ENCODE results near the gene L3MBTL4.
"Not testable (repeated sequence)": the region's sequence is repeated elsewhere in the genome, so short reads cannot be mapped to it uniquely, and the experiment has no call there.

L3MBTL4 gene

DNA sequence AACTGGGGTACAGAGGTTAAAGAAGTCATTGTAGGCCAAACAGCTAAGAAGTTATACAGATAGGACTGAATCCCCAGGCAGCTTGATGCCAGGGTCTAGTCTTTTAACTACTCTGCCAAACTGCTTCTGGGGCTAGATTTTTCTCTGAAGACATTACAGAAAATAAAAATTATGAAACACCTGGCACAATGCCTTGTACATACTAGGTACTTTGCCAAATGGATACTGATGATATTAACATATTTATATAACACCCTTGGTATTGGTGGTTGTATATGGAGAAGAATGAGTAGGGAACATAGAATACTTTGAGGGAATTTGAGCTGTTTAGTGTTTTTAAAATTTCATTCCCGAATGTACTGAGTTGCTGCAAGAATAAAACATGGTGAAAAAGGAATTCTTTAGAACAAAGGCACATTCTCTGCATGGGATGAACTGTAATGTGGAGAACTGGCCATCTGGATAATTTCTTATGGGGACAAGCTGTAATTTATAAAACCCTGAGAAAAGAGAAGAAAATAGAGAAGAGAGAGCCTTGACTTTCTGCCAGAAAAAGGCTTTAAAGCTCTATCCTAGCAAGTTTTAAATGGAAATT, 308.5 kb downstream of the L3MBTL4 start:
- no peak for DNase-seq (ENCODE audit: low read depth)

DNA sequence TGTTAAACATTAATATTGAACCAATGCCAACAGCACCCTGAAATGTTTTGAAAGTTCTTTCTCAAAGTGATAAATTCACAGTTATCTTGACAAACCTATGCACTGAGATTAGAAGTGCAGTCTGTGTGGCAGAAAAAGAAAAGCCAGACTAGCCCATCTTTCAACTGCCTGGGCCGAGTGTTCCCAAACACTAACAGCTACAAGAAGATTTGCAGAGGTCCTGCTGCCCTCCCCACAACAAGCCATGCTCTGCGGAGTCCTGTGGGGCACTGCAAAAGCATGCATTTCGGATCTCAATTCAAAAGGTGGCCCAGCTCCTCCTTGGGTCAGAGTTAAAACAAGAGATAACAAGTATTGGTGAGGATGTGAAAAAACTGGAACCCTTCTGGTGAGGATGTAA, 311.0 kb downstream of the L3MBTL4 start:
- no peak for DNase-seq (ENCODE audit: low read depth)

DNA sequence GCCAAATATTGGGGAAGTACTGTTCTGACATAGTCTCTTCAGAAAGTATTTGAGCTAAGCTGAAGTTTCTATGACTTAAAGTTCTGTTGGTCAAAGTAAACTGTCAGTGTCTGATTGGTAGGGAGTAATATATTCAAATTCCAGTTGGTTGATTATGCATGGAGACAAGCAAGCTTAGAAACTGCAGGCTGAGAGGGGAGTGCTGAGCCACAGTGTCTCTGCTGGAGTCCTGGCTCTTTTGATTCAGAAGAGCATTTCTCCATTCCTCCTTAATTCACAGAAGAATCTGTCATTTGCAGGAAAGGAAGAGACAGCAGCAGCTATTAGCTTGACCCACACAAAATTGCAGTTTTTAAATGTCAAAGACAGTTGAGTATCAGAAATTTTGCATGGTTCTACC, 318.0 kb downstream of the L3MBTL4 start:
- no peak for DNase-seq (ENCODE audit: low read depth)

DNA sequence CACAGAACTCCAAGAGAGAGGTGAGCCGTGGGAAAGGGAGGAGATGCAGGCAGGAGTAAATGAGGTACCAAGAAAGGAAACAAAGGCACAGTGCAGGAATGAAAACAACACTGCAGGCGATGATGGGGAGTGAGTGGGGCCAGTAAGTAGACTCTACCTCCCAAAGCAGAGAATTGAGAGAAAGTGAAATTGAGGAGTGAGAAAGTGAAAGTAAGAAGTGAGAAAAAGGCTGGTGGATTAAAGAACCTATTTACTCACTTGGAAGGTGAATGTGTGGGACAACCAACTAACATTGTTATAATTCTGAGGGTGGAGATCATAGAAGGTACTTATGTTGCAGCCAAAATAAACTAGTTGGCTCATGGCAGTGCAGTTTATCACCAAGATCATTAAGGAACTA, 326.3 kb downstream of the L3MBTL4 start:
- no peak for DNase-seq (ENCODE audit: low read depth)

DNA sequence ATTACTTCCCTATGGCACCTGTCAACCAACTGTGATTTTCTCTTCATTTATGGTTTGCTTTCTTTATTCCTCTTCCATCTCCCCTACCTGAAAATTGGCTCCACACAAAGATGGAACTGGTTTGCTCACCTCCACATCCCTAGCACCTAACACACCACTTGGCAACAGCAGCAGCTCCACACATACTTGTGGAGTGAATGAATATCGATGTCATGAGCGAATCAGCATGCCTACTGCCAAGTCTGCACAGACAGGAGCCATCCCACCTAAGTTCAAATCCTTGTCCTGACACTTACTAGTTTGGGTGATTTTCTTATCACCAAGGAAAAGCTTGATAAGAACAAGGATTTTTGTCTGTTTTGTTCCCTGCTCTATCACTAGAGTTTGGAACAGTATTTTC, 328.0 kb downstream of the L3MBTL4 start:
- DNase-seq (ENCODE audit: low read depth): no peak

DNA sequence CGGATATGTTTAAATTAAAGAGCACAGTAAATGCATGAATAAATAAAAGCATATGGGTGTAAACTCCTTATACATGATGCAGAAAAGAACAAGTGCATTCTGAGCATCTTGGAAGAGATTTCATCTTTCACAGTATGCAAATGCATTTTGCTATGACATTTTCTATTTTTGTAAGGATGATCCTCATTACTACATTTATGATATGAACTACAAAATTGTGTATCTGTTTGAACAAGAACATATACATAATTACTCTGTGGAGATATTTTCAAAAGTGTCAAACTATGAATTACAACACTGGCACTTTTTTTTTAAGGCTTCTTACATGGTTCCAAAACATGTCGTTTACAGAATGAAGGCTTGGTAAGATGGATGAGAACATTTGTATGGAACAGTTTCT, 335.3 kb downstream of the L3MBTL4 start:
- no peak for DNase-seq (ENCODE audit: low read depth)

DNA sequence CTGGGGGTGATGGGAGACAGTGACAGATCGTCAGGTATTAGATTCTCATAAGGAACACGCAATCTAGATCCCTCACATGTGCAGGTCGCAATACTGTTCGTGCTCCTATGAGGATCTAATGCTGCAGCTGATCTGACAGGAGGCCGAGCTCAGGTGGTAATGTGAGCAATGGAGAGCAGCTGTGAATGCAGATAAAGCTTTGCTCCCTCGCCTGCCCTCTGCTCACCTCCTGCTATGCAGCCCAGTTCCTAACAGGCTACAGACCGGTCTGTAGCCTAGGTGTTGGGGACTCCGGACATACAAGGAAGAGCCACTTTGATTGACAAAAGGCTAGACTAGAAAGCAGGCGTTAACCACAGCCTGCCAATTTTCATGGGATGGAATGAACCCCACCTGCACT, 335.8 kb downstream of the L3MBTL4 start:
- no peak for DNase-seq (ENCODE audit: low read depth)

DNA sequence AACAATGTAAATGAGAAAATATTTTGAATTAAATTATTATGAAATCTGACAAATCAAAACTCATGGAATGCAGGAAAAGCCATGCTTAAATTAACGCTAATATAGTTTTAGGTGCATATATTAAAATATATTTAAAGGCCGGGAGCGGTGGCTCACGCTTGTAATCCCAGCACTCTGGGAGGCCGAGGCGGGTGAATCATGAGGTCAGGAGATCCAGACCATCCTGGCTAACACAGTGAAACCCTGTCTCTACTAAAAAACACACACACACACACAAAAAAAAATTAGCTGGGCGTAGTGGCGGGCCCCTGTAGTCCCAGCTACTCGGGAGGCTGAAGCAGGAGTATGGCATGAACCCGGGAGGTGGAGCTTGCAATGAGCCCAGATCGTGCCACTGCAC, 342.3 kb downstream of the L3MBTL4 start:
- not testable (repeated sequence) for DNase-seq (ENCODE audit: low read depth)

DNA sequence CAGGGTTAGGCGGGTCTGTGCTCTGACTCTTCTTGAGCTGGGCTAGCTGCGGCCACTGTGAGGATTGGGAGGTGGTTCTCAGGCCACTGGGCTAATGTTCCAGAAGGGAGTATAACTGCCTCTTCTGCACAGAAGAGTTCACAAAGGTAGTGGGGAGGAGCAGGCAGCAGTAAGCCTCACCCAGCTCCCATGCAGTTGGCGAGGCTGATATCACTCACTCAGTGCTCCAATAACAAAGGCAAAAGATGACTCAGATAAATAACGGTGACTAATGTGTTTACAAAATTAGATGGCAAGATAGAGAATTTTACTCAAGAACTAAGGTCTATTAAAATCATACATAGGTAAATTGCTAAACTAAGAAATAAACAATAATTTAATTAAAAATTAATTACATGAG, 345.2 kb downstream of the L3MBTL4 start:
- peak; percentile 7 for DNase-seq (ENCODE audit: low read depth)

DNA sequence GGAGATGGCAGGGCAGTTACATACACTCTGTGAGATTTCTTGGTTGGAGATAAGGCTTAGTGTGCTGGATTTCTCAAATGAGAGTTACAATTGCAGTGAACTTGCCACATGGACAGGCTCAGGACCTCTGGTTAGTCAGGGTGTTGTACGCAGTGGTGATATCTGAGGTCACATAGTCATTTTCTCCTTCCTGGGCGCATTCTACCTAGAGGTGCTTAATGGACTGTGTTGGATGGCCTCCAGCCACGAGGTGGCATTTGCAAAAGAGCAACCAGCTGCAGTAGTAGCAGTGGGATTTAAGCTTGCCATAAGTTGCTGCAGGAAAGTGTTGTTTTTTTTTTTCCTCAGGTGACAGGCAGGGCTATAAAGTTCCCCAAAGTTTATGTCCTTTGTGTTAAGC, 345.6 kb downstream of the L3MBTL4 start:
- DNase-seq (ENCODE audit: low read depth): no peak

DNA sequence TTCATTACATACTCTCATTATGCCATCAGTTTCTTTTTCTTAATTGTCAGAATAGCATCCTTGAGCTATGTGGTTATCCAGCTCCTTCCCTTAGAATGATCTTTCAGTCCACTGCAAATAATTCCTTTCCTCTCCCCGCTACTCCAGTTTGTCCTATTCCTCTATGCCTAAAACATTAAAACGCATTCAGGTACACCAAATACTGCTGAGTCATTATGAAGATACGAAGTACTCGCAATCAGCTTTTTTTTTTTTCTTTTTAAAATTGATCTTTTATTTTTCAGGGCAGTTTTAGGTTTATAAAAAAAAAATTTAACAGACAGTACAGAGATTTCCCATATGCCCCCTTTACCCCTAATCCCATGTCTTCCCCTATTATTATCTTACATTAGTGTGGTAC, 354.6 kb downstream of the L3MBTL4 start:
- no peak for DNase-seq (ENCODE audit: low read depth)

DNA sequence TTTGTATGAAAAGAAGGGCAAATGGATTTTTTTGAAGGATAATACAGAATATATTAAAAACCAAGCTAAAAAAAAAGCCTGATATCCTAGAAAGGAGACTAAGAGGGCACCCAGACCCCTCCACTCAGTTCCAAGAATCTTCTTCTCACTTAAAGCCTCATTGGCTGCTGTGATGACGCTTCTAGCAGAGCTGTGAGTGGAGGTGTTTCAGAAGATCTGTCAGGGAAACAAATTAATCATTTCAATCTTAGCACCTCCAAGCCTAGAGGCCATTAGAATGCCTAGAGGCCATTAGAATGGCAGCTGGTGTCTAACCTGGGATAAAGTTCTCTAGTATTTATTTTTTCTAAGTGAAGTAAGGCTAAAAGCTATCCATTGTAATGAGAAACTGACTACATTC, 355.2 kb downstream of the L3MBTL4 start:
- no peak for DNase-seq (ENCODE audit: low read depth)

DNA sequence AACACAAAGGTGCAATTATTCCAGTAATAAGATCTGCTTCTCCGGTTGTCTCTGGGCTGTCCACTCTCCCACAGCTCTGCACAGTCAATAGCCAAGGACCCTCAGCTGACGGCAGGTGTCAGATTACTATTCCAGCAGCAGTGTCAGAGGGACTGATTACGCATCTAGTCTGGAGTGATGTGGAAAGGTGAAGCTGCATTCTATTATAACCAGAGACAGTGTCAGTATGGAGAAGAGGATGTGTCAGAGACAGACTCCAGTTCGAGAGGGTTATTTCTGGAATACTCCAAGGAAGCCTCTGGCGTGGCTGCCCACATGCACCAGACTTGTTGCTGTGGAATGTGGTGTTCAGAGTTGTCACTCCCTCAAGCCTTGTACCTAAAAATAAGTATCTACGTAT, 355.8 kb downstream of the L3MBTL4 start:
- peak; percentile 39 for DNase-seq (ENCODE audit: low read depth)

DNA sequence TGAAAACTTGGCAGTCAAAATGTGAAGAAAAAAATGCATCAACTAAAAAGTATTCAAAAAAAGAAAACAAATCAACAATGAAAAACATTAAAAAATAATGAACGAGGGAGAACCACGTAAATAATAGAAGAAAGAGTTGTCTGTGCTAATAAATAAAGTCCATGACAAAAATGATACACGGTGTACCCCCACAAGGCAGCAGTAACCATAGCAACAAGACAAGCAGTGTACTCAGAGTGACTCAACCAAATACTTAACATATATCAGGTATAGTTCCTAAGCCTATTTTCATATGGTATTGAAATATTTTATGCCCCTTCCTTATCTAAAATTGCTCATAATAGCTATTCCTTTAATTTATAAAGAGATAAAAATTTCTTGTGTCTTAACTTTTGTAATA, 357.1 kb downstream of the L3MBTL4 start:
- peak; percentile 70 for DNase-seq (ENCODE audit: low read depth)

DNA sequence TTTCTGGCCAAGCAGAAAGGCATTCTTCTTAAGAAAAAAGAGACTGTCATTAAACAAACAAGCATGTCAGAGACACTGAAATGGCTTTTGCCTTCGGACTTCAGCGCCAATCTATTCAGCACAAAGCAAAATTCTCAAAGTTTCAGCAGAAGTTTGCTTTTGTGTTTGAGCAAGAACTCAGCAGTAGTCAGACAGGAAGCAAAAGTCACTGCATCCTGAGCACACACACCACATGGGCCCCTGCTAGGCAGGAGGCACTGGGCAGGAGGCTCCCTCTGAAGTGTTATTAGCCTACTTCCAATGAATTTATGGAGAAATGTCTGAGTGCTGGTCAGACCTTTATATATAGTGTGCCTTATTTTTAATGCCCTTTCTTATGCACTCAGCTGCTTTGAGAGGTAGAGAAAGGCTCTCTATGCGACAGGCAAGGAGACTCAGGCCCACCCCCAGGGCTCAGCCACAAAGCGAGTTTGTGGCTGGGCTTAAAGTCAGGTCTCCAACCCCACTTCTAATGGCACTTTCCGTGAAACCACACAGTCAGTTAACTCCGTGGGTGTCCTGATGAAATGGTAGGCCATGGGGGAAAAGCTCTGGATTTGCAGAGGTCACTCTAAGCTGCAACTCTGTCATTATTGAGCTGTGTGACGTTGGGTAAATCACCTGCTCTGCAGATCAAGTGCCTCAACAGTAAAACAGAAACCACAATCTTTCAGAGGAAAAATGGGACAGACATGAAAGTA, 358.4 kb downstream of the L3MBTL4 start:
- peak; percentile 45 for DNase-seq (ENCODE audit: low read depth)

DNA sequence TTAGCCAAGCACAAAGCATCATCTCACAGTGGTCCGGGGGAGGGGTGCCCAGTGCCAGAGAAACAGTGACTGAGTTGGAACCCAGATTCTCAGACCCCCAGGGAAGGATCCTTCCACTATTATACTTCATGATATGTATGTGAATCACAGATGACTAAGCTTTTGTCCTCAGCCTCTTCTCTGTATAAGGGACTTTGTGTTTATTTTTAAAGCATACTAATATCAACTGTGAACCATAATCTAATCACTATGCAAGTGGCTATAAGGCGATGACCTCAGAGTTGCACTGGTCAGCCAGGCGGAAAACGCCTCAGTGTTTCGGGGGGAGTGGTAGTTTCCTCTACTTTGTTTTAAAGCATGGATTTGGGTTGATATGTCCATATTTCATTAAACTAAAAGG, 359.0 kb downstream of the L3MBTL4 start:
- peak; percentile 42 for DNase-seq (ENCODE audit: low read depth)

DNA sequence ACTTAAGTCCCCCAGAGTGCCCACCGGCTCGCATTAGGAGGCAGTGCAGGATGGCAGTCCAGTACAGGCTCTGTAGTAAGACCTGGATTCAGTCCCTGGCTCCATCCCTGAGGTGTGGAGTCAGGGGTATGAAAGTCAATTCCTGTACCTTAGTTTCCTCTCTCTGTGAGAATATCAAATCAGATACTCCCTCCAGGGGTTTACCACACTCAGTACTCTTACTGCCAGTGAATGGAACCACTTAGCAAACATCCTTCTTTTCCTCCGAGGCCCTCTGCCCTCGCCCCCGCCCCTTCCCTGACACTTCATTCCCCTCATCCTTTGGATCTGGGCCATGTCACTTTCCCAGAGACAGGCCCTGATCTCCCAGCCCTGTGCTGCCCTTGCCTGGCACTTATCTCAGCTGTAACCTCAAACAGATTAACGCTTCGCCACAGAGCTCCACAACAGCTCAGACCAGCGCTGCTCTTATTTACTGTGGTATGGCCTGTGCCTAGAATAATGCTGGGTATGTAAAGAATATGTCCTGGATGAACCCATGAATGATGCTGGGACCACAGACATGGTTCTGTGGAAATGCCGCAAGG, 360.4 kb downstream of the L3MBTL4 start:
- peak; percentile 54 for DNase-seq (ENCODE audit: low read depth)

DNA sequence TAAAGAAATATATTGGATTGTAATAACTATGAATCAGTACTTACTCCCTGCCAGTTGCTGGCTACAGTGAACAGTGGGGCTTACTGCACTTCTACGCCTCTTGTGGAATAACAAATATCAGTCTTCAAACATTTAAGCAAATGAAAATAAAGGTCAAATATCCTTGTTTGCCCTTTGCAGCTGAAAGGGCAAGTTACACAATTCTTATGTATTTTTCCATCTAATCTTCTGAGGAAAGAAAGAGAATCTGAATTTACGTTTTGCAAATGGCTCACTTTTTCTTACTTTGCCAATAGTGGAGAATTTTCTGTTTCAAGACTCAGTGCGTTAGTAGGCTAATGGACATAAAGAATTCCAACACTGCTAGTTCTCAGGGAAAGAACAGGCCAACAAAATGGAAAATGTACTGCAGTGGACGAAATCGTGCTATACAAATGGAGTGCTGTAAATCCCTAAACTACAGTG, 362.2 kb downstream of the L3MBTL4 start:
- no peak for DNase-seq (ENCODE audit: low read depth)

DNA sequence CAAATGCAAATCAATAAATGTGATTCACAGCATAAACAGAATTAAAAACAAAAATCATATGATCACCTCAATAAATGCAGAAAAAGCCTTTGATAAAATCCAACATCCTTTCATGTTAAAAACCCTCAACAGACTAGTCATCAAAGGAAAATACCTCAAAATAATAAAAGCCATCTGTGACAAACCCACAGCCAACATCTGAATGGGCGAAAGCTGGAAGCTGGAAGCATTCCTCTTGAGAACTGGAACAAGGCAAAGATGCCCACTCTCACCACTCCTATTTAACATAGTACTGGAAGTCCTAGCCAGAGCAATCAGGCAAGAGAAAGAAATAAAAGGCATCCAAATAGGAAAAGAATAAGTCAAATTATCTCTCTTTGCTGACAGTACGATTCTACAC, 367.1 kb downstream of the L3MBTL4 start:
- not testable (repeated sequence) for DNase-seq (ENCODE audit: low read depth)

DNA sequence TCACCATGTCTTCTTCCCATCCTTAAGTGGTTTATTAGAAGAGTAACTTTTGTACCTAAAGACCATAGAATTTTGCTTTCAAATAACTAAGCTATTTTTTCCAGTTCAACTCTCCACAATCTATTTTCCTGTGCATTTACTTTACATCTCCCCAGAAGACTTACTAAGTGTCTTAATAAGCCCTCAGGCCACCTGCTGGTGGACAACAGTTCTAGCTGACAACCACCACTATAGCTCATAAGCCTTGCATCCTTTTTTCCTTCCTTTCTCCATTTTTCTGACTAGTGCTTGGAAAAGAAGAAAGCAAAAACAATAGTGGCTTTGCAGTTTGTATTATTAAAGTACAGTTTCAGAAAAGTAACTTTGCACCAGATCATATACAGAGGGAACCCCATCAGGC, 369.9 kb downstream of the L3MBTL4 start:
- no peak for DNase-seq (ENCODE audit: low read depth)

DNA sequence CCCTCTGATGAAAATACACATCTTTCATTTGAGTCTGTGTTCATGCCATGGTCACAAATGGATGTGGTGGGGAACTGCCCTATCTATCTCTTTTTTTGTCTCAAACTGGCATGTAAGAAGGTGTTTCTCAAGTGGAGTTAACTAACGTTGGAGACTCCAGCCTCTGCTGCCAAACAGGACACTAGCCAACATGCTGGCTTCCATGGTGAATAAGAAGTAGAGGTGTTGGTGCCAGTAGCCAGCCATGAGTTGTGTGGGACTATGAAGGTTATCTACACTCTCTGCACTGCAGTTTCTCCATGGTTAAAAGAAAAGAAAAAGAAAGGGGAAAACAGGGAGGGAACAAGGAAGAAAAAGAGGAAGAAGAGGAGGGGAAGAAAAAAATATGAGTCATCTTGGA, 370.4 kb downstream of the L3MBTL4 start:
- DNase-seq (ENCODE audit: low read depth): no peak

DNA sequence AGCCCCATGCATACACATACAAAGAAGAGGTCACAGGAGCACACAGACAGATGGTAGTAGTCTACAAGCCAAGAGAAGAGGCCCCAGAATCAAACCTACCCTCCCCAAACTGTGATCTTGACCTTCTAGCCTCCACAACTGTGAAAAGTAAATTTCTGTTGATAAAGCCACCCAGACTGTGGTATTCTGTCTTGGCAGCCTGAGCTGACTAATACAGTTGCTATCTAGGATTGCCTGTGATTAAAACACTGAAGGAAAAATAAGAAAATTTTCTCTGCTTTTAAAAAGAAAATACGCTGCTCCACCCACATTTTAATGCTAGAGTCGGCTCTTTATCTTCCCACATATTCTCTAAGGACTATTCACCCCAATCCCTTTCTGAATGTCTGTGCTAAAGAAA, 375.7 kb downstream of the L3MBTL4 start:
- DNase-seq (ENCODE audit: low read depth): peak; percentile 37

DNA sequence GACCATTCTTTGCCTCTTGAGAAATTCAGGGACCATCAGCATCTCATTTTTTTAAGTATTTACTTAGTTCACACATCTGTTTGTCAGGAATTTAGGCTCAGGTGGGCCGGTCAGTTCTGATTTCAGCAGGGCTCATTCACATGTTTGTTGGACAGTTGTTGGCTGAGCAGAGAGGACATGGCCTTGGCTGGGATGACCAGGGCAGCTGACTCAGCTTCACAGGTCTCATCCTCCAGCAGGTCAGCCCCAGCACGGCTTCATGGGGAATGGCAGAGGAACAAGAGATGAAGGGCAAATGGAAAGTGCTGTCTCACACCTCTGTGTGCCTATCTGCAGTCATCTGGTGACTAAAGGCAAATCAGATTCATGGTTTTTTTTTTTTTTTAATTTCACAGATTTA, 383.3 kb downstream of the L3MBTL4 start:
- no peak for DNase-seq (ENCODE audit: low read depth)

DNA sequence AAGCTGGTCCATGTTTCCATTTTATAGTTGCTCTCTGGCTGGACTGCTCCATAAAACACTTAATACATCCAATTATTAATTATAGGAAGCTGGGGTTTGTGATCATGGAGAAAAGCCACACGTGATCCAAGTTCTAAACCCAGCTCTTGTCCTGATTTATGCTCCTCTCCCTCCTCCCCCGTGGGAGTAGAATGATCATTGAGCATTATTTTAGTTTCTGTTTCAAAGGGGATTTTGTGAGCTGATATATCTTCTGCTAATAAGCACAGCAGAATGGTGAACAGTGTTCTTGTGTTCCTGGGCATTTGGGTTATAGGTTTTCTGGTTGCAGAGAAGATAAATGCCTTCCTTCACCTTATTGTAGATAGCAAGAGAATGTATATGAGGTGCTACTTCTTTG, 383.7 kb downstream of the L3MBTL4 start:
- no peak for DNase-seq (ENCODE audit: low read depth)
